Activated CD4-positive, alpha-beta memory T cell treated with anti-CD3 and anti-CD28 coated beads, Interleukin-2, amount 10 ng/mL, durations not matched to agents 7 days and 5 days (primary cell): ENCODE measurements around the gene AKAP17A. TPM values are rescaled to one million over a fixed set of nuclear protein-coding genes. Genes with fewer than 3 reads are reported as not detected.

ENCODE experiments used
- CTCF ChIA-PET: fragments of 350-600 bp; sonication (Branson Sonifier 250); formaldehyde crosslinking; loops from one replicate; lab custom pipeline; 2021; ENCODE audit warnings: antibody characterized with exemption, inconsistent platforms; lab: Charles Lee
- POLR2A ChIA-PET: fragments of 350-600 bp; sonication (Branson Sonifier 250); formaldehyde crosslinking; loops from one replicate; lab custom pipeline; 2021; ENCODE audit warnings: antibody characterized with exemption; lab: Charles Lee
- DNase-seq: peaks from one replicate; pipeline ENCODE4 v3.0.0-alpha.2; 2020
- H3K27ac Mint-ChIP-seq: one replicate; pipeline ENCODE4 v1.8.0; 2021; ENCODE audit warnings: mild to moderate bottlenecking, mixed read lengths
- H3K27me3 Mint-ChIP-seq: one replicate; pipeline ENCODE4 v1.8.0; 2021; ENCODE audit warnings: mixed read lengths
- H3K36me3 Mint-ChIP-seq: one replicate; pipeline ENCODE4 v1.8.0; 2021; ENCODE audit warnings: low read depth, mixed read lengths
- H3K4me1 Mint-ChIP-seq: one replicate; pipeline ENCODE4 v1.8.0; 2021; ENCODE audit warnings: mixed read lengths
- H3K4me3 Mint-ChIP-seq: one replicate; pipeline ENCODE4 v1.8.0; 2021; ENCODE audit warnings: mild to moderate bottlenecking, mixed read lengths
- H3K9me3 Mint-ChIP-seq: one replicate; pipeline ENCODE4 v1.8.0; 2021; ENCODE audit warnings: mixed read lengths
- total RNA-seq, 2 experiments: library from RNA; stranded (reverse); gene quantifications; one replicate each; pipeline ENCODE4 v1.2.3, GENCODE V29; 2021

AKAP17A gene
- total RNA-seq, 2 experiments from 2014 or later = 88.5 to 89.5 TPM

DNA sequence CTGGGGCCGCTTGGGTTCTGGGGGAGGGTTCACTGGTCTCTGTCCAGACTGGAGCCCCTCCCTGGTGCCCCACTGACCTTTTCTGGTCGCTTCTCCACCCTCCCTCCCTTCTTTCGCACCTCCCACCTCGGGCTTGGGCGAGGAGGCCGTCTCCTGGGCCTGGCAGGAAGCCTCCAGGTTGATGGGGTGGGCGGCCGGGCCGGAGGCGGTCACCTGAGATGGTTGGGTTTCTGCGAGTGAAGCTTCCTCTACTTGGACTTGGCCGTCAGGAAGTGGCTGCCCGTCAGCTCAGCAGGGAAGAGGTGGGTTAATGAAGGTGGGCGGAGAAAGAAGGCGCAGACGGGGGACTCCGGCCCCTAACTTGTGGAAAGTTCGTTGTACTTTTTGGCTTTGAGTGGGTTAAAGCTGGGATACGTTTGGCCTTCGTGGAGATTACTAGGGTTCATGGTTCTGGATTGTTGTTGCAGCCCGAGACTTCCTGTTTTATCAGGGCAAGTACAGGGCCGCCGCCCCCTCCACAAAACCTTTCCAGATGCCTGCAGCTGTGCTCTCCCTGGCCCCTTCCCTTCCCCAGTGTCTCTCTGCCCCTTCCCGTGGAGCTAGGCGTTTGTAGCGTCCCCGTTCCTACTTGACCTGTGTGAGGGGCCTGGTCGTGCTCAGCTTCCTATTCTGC, 1.2 kb downstream of the AKAP17A start:
- Mint-ChIP-seq H3K27me3 (no peaks in the 10 kb centered on the region), H3K27ac (peak overlapping the region; percentile 85), H3K4me1 (peaks cover 45% of the 10 kb centered on the region), H3K4me3 (peak overlapping the region; percentile 88), H3K9me3 (no peaks in the 10 kb centered on the region), H3K36me3 (peaks cover 48% of the 10 kb centered on the region)
- ChIA-PET CTCF (no interaction called here), POLR2A (no interaction called here)
- DNase-seq = peak; percentile 38

DNA sequence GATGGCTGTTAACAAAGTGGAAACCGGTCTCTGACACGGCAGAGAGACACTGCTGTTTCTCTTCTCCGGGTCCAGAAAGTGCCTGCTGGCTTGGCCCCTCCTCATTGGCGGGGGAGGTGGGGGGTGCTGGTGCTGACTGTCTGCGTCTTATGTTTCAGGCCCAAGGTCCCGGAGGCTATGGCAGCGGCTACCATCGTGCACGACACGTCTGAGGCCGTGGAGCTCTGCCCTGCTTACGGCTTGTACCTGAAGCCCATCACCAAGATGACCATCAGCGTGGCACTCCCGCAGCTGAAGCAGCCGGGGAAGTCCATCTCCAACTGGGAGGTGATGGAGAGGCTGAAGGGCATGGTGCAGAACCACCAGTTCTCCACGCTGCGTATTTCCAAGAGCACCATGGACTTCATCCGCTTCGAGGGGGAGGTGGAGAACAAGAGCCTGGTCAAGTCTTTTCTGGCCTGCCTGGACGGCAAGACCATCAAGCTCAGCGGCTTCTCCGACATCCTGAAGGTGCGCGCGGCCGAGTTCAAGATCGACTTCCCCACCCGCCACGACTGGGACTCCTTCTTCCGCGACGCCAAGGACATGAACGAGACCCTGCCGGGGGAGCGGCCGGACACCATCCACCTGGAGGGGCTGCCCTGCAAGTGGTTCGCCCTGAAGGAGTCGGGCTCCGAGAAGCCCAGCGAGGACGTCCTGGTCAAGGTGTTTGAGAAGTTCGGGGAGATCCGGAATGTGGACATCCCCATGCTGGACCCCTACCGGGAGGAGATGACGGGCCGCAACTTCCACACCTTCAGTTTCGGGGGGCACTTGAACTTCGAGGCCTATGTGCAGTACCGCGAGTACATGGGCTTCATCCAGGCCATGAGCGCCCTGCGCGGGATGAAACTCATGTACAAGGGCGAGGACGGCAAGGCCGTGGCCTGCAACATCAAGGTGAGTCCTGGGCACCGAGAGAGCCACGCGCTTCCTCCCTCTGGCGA, 2.2 kb downstream of the AKAP17A start:
- peaks cover 56% of the 10 kb centered on the region for H3K36me3 Mint-ChIP-seq
- DNase-seq = no peak
- peak overlapping the region; percentile 85 for H3K27ac Mint-ChIP-seq
- peak overlapping the region; percentile 88 for H3K4me3 Mint-ChIP-seq
- ChIA-PET CTCF (no interaction called here), POLR2A (no interaction called here)
- H3K4me1 Mint-ChIP-seq = peaks cover 49% of the 10 kb centered on the region
- no peaks in the 10 kb centered on the region for H3K27me3 Mint-ChIP-seq
- H3K9me3 Mint-ChIP-seq = no peaks in the 10 kb centered on the region

DNA sequence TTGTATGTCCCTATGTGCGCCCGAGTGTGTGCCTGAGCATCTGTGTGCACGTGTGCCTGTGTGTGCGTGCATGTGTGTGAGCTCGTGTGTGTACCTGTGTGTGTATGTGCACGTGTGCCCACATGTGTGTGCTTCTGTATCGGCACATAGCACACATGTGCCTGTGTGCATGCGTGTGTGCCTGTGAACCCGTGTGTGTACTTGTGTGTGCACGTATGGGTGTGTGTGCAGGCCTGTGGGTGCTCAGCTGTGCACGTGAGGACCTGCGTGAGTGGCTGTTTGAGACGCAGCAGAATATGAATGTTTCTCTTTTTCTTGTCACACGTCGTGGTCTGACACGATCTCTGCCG, 4.3 kb downstream of the AKAP17A start:
- no peak for DNase-seq
- ChIA-PET POLR2A (no interaction called here), CTCF (no interaction called here)
- Mint-ChIP-seq H3K4me3 (no peak overlapping the region), H3K27ac (no peak overlapping the region), H3K9me3 (no peaks in the 10 kb centered on the region), H3K27me3 (no peaks in the 10 kb centered on the region), H3K4me1 (peaks cover 42% of the 10 kb centered on the region), H3K36me3 (peaks cover 73% of the 10 kb centered on the region)

DNA sequence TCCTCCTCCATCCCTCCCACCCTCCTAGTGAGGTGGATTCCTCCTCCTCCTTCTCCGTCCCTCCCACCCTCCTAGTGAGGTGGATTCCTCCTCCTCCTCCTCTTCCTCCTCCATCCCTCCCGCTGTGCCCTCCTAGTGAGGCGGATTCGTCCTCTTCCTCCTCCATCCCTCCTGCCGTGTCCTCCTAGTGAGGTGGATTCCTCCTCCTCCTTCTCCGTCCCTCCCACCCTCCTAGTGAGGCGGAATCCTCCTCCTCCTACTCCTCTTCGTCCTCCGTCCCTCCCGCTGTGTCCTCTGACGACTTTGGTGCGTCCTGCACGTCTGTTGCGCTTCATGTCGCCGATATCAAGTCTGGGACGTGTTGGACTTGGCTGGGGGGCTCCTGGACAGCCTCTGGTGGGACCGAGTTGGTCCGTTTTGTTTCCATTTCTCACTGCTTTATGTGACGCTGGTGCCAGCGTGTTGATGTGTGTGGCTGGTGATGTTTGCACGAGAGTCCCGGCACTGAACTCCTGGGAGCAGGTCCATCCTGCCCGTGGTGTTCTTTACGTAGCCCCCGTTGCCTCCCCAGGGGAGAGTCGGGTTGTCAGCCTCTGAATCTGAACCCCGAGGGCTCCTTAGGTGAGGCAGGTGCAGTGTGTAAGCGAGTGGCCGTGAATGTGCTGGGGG, 5.4 kb downstream of the AKAP17A start:
- DNase-seq = no peak
- H3K27me3 Mint-ChIP-seq = no peaks in the 10 kb centered on the region
- ChIA-PET POLR2A (no interaction called here), CTCF (no interaction called here)
- no peaks in the 10 kb centered on the region for H3K9me3 Mint-ChIP-seq
- no peak overlapping the region for H3K27ac Mint-ChIP-seq
- no peak overlapping the region for H3K4me3 Mint-ChIP-seq
- peaks cover 42% of the 10 kb centered on the region for H3K4me1 Mint-ChIP-seq
- H3K36me3 Mint-ChIP-seq = peaks cover 80% of the 10 kb centered on the region

DNA sequence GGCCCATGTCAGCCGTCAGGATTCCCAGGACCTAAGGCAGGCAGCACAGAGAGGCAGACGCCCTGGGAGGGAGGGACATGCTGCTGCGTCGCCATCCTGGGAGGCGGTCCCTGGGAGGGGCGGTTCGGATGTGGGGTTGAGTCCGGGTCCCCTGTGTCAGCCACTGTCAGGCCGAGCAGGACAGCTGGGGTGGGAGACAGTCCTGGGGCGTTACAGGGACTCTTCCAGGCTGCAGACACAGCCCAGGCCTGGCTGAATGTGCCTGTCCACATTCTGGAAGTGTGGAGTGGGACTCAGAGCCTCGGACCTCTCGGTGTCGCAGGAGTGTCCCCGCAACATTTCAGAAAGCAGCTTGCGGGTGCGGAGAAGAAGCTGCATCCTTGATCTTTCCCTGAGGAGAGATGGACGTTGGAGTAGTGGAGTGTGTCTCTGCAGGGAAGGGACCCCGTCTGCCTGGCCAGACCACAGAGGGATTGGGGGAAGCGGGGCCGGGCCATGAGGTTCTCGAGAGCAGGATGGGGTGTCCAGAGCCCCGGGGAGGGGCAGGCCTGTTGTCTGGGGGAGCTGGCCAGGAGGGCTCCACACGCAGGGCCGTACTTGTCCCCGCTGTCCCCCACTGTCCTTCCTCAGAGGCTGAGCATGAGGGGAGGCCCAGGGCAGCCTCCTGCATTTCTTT, 6.1 kb downstream of the AKAP17A start:
- H3K9me3 Mint-ChIP-seq = no peaks in the 10 kb centered on the region
- no peak overlapping the region for H3K27ac Mint-ChIP-seq
- peaks cover 83% of the 10 kb centered on the region for H3K36me3 Mint-ChIP-seq
- DNase-seq = no peak
- ChIA-PET CTCF (no interaction called here), POLR2A (no interaction called here)
- no peaks in the 10 kb centered on the region for H3K27me3 Mint-ChIP-seq
- peaks cover 42% of the 10 kb centered on the region for H3K4me1 Mint-ChIP-seq
- H3K4me3 Mint-ChIP-seq = no peak overlapping the region

DNA sequence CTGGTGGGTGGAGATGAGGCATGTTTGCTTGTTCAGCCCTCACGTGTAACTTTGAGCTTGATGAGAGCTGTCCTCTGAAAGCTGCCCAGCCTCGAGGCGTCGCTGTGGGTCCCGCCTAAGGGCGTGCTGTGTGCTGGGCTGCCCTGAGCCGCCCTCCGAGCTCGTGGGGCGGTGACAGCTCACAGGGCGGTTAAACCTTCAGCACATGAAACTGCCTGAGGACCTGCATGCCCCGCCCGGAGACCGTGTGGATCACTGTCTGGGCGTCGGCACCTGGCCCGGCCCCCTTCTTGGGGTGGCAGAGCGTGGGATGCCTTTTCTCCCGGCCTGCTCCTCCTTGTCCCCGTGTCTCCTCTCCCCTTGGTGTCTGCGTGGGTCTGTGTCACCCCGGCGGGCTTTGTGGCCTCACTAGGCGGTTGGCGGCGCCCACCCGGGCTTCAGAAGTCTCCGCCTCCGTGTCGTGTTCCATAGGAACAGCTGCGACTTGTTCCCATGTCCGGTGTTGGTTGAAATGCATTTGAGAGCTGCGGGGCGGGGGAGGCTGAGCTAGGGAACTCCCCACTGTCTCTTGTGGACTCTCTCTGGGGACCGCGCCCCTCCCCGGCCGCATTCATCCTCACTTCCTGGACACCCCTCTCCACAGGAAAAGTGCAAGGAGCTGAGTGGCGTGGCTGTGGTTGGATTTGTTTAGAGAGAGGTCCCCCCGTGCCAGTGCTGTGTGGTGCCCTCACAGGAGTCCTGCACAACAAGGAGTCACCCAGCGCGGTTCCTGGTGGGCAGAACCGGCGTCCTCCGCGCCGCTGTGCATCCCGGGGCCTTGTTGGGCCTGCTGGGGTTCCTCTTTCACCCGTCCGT, 6.8 kb downstream of the AKAP17A start:
- no peaks in the 10 kb centered on the region for H3K9me3 Mint-ChIP-seq
- peaks cover 80% of the 10 kb centered on the region for H3K36me3 Mint-ChIP-seq
- DNase-seq = no peak
- H3K4me3 Mint-ChIP-seq = no peak overlapping the region
- peaks cover 34% of the 10 kb centered on the region for H3K4me1 Mint-ChIP-seq
- no peaks in the 10 kb centered on the region for H3K27me3 Mint-ChIP-seq
- no peak overlapping the region for H3K27ac Mint-ChIP-seq
- CTCF ChIA-PET = no interaction called here
- POLR2A ChIA-PET = no interaction called here

DNA sequence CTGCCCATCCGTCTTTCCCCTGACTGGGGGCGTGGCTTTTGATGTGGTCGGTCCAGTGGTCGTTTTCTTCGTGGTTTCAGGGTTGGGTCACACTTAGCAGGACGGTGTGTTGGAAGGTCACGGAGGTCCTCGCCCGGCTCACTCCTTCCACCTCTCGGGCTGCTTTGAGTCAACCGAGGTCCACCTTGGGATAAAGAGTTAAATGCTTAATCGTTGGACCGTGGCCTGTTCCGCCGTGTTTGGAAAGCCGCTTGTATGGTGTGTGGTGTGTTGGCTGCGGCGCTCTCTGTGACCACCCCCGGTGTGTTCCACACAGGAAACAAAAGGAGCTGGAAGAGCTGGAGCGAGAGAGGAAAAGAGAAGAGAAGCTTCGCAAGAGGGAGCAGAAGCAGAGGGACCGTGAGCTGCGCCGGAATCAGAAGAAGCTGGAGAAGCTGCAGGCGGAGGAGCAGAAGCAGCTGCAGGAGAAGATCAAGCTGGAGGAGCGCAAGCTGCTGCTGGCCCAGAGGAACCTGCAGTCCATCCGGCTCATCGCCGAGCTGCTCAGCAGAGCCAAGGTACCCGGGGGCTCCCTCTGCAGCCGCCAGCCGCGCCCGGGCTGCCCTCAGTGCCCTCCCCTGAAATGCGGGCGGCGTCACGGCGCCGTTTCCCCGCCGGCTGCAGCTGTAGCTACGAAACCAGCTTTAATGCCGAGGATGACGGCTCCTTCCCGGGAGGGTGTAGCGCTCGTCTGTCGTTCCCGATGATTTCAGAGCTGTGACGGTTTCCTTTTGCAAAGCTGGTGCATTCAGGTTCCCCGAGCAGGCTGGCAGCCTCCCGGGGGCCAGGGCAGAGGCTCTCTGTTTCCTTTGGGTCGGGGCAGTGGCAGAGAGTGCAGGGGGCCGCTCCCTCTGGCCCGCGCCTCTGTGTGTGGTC, 7.7 kb downstream of the AKAP17A start:
- H3K27ac Mint-ChIP-seq = no peak overlapping the region
- ChIA-PET POLR2A (no interaction called here), CTCF (no interaction called here)
- DNase-seq = no peak
- no peaks in the 10 kb centered on the region for H3K27me3 Mint-ChIP-seq
- peaks cover 27% of the 10 kb centered on the region for H3K4me1 Mint-ChIP-seq
- no peaks in the 10 kb centered on the region for H3K9me3 Mint-ChIP-seq
- no peak overlapping the region for H3K4me3 Mint-ChIP-seq
- H3K36me3 Mint-ChIP-seq = peaks cover 76% of the 10 kb centered on the region

DNA sequence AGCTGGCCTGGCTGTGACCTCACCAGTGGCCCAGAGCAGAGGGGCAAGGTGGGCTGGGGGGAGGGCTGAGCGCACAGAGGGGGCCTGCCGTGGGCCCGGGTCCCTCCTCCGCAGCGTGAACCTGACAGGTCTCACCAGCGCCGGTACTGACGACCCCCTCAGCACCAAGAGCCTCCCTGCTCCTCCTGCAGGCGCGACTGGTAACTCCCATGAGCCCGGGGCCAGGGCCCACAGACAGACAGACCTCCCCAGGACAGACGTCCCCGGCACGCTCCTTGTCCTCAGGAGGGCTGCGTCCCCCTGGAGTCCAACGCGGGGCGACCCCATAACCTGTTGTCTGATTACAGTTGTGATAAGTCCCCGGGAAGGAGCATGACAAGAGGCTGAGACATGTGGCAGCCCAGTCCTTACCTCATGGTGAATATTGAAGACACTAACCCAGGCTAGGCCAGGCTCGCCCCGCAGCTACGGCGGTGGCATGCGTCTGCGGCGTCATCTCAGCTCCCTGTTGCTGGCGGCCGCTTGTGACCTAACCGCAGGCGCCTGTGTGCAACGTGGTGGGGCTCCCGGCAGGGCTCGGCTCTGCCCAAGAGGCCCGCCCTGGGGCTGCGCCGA, 8.5 kb downstream of the AKAP17A start:
- CTCF ChIA-PET = no interaction called here
- Mint-ChIP-seq H3K9me3 (no peaks in the 10 kb centered on the region), H3K4me1 (peaks cover 24% of the 10 kb centered on the region), H3K27ac (no peak overlapping the region), H3K36me3 (peaks cover 77% of the 10 kb centered on the region), H3K27me3 (no peaks in the 10 kb centered on the region), H3K4me3 (no peak overlapping the region)
- no peak for DNase-seq
- POLR2A ChIA-PET = no interaction called here

DNA sequence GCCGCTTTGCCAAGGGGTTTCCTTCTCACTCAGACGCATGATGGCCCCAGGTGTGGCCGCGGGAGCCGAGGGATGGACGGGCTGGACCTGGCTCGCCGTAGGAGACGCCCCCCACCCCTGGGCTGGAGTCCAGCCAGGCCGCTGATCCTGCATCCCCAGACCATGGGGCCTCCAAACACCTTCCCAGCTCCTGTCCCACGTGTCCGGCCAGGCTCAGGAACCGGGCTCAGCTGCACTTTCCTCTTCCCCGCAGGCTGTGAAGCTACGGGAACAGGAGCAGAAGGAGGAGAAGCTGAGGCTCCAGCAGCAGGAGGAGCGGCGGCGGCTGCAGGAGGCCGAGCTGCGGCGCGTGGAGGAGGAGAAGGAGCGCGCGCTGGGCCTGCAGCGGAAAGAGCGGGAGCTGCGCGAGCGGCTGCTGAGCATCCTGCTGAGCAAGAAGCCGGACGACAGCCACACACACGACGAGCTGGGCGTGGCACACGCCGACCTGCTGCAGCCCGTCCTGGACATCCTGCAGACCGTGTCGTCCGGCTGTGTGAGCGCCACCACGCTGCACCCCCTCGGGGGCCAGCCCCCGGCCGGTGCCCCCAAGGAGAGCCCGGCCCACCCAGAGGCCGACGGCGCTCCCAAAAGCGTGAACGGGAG, 9.1 kb downstream of the AKAP17A start:
- no peaks in the 10 kb centered on the region for H3K9me3 Mint-ChIP-seq
- DNase-seq = no peak
- ChIA-PET CTCF (no interaction called here), POLR2A (no interaction called here)
- no peak overlapping the region for H3K4me3 Mint-ChIP-seq
- H3K27ac Mint-ChIP-seq = no peak overlapping the region
- no peaks in the 10 kb centered on the region for H3K27me3 Mint-ChIP-seq
- H3K36me3 Mint-ChIP-seq = peaks cover 75% of the 10 kb centered on the region
- peaks cover 18% of the 10 kb centered on the region for H3K4me1 Mint-ChIP-seq

DNA sequence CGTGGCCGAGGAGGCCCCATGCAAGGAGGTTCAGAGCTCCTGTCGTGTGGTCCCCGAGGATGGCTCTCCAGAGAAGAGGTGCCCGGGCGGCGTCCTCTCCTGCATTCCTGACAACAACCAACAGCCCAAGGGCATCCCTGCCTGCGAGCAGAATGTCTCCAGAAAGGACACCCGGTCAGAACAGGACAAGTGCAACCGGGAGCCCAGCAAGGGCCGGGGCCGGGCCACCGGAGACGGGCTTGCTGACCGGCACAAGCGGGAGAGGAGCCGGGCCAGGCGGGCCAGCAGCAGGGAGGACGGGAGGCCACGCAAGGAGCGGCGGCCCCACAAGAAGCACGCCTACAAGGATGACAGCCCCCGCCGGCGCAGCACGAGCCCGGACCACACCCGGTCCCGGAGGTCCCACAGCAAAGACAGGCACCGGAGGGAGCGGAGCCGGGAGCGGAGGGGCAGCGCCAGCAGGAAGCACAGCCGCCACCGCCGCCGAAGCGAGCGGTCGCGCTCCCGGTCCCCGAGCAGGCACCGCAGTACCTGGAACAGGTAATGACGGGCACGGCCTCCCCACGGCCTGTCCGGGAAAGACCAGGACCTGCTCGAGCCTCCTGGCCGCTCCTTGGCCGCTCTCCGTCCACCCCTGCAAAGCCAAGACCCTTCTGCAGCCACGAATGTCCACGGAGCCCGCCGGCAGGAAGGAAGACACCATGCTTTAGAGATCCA, 9.8 kb downstream of the AKAP17A start:
- Mint-ChIP-seq H3K4me3 (no peak overlapping the region), H3K9me3 (no peaks in the 10 kb centered on the region), H3K27ac (no peak overlapping the region), H3K27me3 (no peaks in the 10 kb centered on the region), H3K4me1 (peaks cover 12% of the 10 kb centered on the region), H3K36me3 (peaks cover 71% of the 10 kb centered on the region)
- no peak for DNase-seq
- ChIA-PET CTCF (no interaction called here), POLR2A (no interaction called here)

DNA sequence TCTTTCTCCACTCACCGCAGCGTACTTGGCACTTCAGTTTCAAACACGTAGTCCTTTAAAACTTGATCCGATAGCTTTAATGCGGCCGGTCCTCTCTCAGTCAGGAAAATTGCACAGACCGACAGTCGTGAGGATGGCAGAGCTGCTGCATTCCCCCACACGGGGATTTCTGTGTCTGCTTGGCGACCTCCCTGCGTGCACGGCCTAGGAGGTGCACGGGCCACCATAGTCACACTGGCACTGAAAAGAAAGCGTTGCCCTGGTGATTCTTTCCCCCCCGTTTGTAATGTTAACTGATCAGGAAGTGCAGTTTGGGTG, 10.3 kb downstream of the AKAP17A start:
- peaks cover 68% of the 10 kb centered on the region for H3K36me3 Mint-ChIP-seq
- DNase-seq = no peak
- H3K27ac Mint-ChIP-seq = no peak overlapping the region
- no peaks in the 10 kb centered on the region for H3K9me3 Mint-ChIP-seq
- peaks cover 11% of the 10 kb centered on the region for H3K4me1 Mint-ChIP-seq
- H3K27me3 Mint-ChIP-seq = no peaks in the 10 kb centered on the region
- ChIA-PET POLR2A (no interaction called here), CTCF (no interaction called here)
- H3K4me3 Mint-ChIP-seq = no peak overlapping the region
